Tibial artery (tissue), 4 donors: ENCODE data around the gene WASHC3.

Source experiments
- DNase-seq, 2 donors: peaks; one replicate each; pipeline ENCODE4 v3.0.0-alpha.2; 2019
- H3K27ac ChIP-seq, 2 donors: fragments of 200-600 bp; sonication (generic) in 1 of 2; 1 replicate in 1 of 2; 2 replicates in 1 of 2; pipeline ENCODE4 v1.5.1; 2018 to 2019; ENCODE audit warnings: mild to moderate bottlenecking in 1 of 2
- H3K27me3 ChIP-seq, 2 donors: fragments of 200-600 bp; sonication (generic) in 1 of 2; one replicate each; pipeline versions ENCODE4 v1.5.1 to v1.6.0; 2016 to 2019
- H3K36me3 ChIP-seq, 3 donors: fragments of 200-600 bp; sonication (generic) in 2 of 3; one replicate each; pipeline ENCODE4 v1.5.1; 2016 to 2019; ENCODE audit warnings: mild to moderate bottlenecking in 2 of 3
- H3K4me1 ChIP-seq, 4 donors: fragments of 200-600 bp; sonication (generic) in 2 of 4; 1 replicate in 3 of 4; 2 replicates in 1 of 4; pipeline ENCODE4 v1.5.1; 2016 to 2019
- H3K4me3 ChIP-seq, 2 donors: fragments of 200-600 bp; sonication (generic) in 1 of 2; 1 replicate in 1 of 2; 2 replicates in 1 of 2; pipeline ENCODE4 v1.5.1; 2018 to 2019; ENCODE audit warnings: mild to moderate bottlenecking in 2 of 2
- H3K9me3 ChIP-seq, 3 donors: fragments of 200-600 bp; sonication (generic) in 1 of 3; one replicate each; pipeline ENCODE4 v1.5.1; 2016 to 2019
- CTCF ChIP-seq, 2 experiments: fragments of 200-600 bp in 1 of 2; fragments of 450-650 bp in 1 of 2; IDR thresholded peaks; one replicate each; pipeline ENCODE4 v1.5.1; 2017 to 2019; ENCODE audit warnings: antibody characterized with exemption in 2 of 2, mild to moderate bottlenecking in 1 of 2, moderate library complexity in 1 of 2
- intact Hi-C: fragments of 100-400 bp; cut with DNase I; formaldehyde crosslinking; loops from one replicate; pipeline ENCODE4 v1.15.0; 2023; ENCODE audit warnings: low total_unique reads

WASHC3 gene

DNA sequence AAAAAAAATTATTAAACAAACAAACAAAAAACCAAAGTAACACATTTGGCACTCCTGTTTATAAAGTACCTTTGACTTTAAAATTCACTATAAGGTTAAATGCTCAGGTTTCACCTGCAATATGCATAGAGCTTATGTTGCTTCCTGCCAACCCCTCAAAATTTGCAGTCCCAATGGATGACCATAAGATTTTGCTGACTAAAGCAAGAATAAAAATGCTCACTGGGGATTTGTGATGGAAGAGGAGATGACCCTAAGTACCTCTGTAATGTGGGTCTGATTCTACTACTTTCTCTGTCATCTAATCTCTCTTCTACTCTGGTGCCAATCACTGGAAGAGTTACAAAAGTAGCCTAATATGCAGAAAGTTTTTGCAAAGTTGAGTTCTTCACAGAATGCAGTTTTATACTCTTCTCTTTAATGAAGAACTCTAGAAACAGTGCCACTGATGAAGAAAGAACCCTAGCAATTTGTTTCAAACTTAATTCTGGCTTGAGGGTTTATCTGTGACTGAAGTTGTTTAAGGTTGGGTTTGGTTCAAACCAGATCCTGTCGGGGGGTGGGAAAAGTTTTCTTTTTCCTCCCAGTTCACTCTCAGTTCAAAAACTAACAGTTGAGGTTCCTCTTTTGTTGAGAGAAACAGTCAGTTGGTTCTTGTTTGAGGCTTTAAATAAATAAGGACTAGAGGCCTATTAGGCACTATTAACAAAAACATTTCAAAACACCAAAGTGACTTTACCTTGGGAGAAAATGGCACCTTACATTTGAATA, 10.9 kb downstream of the WASHC3 start:
- H3K36me3 ChIP-seq = peaks cover 57 to 81% (median 67%) of the 10 kb centered on the region in 3 donors
- no peak for TF ChIP-seq CTCF (IDR thresholded peaks at IDR 0.05)
- peaks cover 0 to 9% (median 0%) of the 10 kb centered on the region in 4 donors for H3K4me1 ChIP-seq
- intact Hi-C loops = no loop called here
- H3K27me3 ChIP-seq = no peaks in the 10 kb centered on the region
- no peak overlapping the region for H3K27ac ChIP-seq
- no peak overlapping the region for H3K4me3 ChIP-seq
- no peak for DNase-seq
- no peaks in the 10 kb centered on the region for H3K9me3 ChIP-seq

GRCh38 chr12:102043928-102044327, 17.9 kb downstream of the WASHC3 start:
- Histone ChIP-seq H3K4me3 (no peak overlapping the region), H3K27me3 (no peaks in the 10 kb centered on the region), H3K9me3 (no peaks in the 10 kb centered on the region), H3K27ac (no peak overlapping the region), H3K4me1 (no peaks in the 10 kb centered on the region), H3K36me3 (peaks cover 57 to 78% (median 68%) of the 10 kb centered on the region in 3 donors)
- DNase-seq = no peak
- intact Hi-C loops = no loop called here
- no peak for TF ChIP-seq CTCF (IDR thresholded peaks at IDR 0.05)

DNA sequence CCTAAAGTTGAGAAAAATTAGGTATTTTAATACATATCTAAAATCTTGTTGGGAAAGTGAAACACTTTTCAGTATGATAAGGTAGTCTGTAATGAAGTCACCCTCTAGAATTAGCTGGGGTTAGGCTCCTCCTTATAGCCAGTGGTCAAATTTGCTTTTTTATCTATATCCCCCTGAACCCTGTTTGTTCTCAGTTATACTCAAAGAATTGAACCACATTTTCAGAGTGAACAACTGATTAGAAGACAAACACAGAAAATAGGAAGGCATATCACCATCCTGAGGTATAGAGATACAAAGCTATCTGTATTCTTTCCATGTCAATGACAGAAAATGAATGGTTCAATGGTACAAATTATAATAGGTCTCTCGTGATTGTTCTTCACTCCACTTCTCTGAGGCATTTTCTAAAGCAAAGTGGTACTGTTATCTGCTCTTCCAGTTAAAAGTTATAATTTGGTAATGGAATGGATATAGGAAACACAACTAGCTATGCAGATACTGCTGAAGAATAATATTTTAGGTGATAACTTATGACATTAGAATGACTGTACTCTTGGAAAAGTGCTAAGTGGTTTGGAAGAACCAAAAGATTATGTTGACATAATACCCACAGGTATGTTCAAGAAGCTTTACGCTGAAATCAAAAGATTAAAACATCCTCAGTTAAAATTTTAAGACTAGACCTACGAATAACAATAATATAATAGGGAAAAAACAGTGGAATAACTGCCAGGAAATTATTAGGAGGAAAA, 27.6 kb downstream of the WASHC3 start:
- no peak overlapping the region for H3K27ac ChIP-seq
- peaks cover 0 to 7% (median 0%) of the 10 kb centered on the region in 4 donors for H3K4me1 ChIP-seq
- no peak for DNase-seq
- intact Hi-C loops = no loop called here
- no peaks in the 10 kb centered on the region for H3K27me3 ChIP-seq
- TF ChIP-seq CTCF (IDR thresholded peaks at IDR 0.05) = no peak
- H3K4me3 ChIP-seq = no peak overlapping the region
- no peaks in the 10 kb centered on the region for H3K9me3 ChIP-seq
- H3K36me3 ChIP-seq = peaks cover 32 to 63% (median 34%) of the 10 kb centered on the region in 3 donors

GRCh38 chr12:102031852-102032251, 29.9 kb downstream of the WASHC3 start:
- H3K9me3 ChIP-seq = no peaks in the 10 kb centered on the region
- TF ChIP-seq CTCF (IDR thresholded peaks at IDR 0.05) = no peak
- peaks cover 11 to 40% (median 23%) of the 10 kb centered on the region in 3 donors for H3K36me3 ChIP-seq
- H3K4me1 ChIP-seq = peaks cover 0 to 16% (median 0%) of the 10 kb centered on the region in 4 donors
- no peak overlapping the region for H3K4me3 ChIP-seq
- H3K27me3 ChIP-seq = no peaks in the 10 kb centered on the region
- intact Hi-C loops = no loop called here
- no peak overlapping the region for H3K27ac ChIP-seq
- no peak for DNase-seq

GRCh38 chr12:102029141-102029540, 32.6 kb downstream of the WASHC3 start:
- peak overlapping the region; percentile 21 to 51 for H3K27ac ChIP-seq
- H3K27me3 ChIP-seq = no peaks in the 10 kb centered on the region
- H3K4me1 ChIP-seq = peaks cover 0 to 16% (median 0%) of the 10 kb centered on the region in 4 donors
- intact Hi-C loops = no loop called here
- H3K4me3 ChIP-seq = no peak overlapping the region
- TF ChIP-seq CTCF (IDR thresholded peaks at IDR 0.05) = no peak
- H3K36me3 ChIP-seq = peaks cover 0 to 15% (median 13%) of the 10 kb centered on the region in 3 donors
- DNase-seq = no peak
- H3K9me3 ChIP-seq = no peaks in the 10 kb centered on the region
